Measurements from ENCODE around the gene COL4A2.
"Not testable (repeated sequence)": the region's sequence is repeated elsewhere in the genome, so short reads cannot be mapped to it uniquely, and the experiment has no call there.

Gene COL4A2

GRCh38 chr13:110438776-110439175 lies 131.7 kb downstream of the COL4A2 start:
- DNase-seq (ENCODE audit: low spot score), result no peak

DNA sequence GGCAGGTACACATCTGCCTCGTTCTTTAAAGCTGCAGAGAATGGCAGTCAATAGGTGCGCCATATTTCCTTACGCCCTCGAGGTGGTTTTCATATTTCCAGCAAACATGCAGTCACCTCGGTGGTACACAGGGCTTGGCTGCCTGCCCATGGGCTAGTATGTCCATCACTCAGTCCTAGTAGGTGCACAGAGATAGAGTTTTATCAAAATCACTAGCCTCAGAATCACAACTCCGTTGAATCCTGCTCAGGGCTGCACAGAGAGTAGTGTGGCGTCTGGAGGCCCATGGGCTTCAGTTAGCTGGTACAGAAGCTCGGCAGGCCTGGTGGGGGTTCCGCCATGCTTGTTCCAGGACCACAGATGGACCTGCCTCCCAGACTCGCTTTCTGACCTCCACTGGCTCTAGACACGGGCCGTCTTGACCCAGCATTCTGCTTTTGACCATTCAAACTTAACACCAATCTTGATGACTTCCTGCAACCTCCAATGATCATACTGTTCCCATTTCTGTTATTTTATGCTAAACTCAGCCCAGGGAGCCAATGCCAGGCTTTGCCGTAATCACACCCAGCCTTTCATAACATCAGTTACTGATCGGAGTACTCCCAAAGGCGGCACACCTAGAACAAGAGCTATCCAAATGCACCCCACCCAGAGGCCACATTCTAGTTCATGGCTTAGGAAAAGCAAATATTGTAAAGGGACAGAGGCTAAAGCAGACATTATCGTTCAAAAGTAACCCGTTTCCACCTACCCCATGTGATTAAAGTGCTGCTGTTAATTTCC lies 134.1 kb downstream of the COL4A2 start:
- no peak for DNase-seq (ENCODE audit: low spot score)

- no peak for DNase-seq (ENCODE audit: low spot score)
These were observed 136.0 kb downstream of the COL4A2 start for GRCh38 chr13:110442930-110443621.

DNA sequence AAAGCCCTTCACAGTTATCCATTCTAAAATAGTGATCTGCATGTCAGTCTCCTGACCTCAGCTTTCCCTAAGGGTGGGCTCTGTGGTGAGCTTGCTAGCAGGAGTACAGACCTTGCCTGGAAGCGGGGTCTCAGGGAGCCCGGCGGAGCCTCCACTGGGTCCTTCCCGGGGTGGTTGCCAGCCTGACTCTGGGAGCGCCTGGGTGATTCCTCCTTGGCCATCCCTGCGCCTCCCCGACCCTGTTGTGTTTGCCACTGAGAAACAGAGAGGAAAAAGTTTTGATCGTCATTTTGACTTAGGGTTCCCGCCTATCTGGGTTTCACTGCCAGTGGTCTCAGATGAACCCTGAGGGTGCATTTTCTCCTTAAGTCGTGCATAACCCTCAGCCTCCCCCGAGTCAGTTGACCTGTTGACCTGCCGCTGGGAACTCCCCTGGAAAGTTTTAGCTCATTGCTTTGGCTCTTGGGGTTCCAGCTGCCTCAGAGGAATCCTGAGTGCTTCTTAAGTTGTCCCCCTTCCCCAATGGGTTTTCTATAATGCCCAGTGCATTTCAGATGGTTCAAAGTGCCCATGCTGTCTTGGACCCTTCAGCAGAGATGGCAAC lies 136.6 kb downstream of the COL4A2 start:
- no peak for DNase-seq (ENCODE audit: low spot score)

DNA sequence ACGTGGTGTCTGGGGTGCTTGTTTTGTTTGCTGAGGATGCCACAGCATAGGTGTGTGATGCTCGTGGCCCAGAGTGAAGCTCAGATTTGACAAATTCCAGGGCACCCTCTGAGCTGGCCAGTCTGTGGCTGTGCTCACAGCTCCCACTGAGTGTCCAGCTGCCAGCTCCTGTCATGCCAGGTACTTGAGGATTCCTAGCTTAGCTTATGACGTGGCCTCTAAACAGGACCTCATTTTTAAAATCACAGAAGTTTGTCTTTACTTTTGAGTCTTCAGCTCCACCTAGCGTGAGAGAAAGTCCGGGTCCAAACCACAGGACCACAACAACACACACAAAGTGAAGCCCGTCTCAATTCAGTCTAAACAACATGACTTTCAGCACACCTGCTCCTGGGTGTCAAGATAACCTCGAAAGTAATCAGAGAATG lies 137.2 kb downstream of the COL4A2 start:
- DNase-seq (ENCODE audit: low spot score), result no peak

- DNase-seq (ENCODE audit: low spot score), result no peak
These were observed 138.1 kb downstream of the COL4A2 start for GRCh38 chr13:110445183-110445582.

DNA sequence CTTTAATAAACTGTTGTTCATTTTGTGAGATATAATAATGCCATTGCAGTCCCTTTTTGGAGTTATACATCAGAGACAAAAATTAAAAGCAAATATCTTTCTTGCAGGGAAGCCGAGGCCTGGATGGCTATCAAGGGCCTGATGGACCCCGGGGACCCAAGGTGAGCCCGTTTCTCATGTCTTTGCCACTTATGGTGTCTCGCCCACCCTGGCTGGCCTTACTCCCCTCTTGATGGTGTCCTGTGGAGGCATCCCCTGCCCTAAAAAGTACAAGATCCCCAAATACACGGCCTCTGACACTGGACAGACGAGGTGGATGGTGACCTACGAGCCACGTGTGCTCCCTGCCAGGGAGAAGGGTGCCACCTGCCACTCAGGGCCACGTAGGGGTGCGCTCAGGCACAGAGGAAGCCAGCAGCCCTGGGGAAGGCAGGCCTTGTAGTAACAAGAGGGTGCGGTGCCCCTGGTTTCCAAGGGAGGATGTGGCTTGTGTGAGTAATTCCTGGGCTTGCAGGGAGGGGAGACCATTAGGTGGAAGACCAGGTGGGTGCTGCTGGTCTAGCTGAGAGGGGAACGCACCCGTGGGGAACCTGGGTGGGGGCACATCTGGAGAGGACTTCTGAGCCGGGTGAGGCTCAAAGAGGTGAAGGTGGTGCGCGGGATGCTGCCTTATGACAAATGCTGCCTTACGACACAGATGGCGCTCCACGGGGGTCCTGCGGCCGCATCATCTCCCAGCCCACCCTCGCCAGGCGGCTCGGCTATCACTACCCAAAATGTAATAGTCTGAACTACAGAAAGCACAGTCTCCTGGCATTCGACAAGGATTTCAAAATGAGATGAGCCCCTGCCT lies 138.9 kb downstream of the COL4A2 start:
- DNase-seq (ENCODE audit: low spot score), result no peak

DNA sequence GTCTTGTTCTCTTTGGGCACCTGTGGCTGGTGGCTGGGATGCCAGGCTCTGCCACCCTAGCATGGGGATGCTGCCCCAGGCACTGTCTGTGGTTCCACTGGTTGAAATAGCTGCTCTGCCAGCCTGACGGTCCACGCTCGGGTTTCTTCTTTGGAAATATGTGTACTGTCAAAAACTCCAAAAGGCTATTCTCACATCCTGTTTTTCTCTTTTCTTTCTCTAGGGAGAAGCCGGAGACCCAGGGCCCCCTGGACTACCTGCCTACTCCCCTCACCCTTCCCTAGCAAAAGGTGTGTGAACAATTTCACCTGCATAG lies 139.4 kb downstream of the COL4A2 start:
- DNase-seq (ENCODE audit: low spot score), result no peak

DNA sequence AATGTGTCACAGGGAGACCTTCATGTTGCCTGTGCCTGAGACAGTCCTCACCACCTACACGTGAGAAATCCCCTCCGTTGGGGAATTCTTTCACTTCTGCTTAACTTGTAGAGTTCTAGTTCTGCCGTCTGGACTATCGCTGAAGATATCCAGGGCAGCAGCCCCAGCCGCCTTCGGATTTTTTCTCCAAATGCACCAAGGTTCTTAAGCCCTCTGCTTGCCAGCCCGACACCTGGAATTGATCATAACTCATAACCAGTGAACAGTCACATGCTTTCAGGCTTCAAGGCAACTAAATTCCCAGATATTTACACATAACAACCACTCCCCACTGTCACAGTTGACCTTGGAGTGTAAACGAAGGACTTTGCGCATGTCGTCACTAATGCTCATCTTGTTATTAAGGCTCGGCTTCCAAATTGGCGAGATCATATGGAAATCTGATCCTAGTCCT lies 140.0 kb downstream of the COL4A2 start:
- DNase-seq (ENCODE audit: low spot score), result no peak

GRCh38 chr13:110447801-110448200 lies 140.7 kb downstream of the COL4A2 start:
- no peak for DNase-seq (ENCODE audit: low spot score)

DNA sequence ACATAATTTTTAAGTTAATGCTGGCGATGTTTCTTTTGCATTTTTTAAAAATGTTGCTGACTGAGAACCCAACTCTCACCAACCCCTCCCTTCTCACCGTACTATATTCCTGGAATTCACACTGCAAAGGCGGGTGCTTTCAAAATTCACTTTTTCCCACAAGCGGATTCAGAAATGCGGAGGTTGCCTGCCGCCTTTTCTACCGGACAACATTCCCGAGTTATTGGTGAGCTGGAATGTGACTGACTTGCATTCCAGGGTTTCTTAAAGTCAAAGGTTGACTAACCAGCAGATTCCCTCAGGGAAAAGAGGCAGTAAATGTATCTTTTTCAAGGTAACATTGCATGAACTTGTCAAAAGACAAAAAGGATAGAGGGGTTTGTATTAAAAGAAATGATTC lies 141.1 kb downstream of the COL4A2 start:
- no peak for DNase-seq (ENCODE audit: low spot score)

DNA sequence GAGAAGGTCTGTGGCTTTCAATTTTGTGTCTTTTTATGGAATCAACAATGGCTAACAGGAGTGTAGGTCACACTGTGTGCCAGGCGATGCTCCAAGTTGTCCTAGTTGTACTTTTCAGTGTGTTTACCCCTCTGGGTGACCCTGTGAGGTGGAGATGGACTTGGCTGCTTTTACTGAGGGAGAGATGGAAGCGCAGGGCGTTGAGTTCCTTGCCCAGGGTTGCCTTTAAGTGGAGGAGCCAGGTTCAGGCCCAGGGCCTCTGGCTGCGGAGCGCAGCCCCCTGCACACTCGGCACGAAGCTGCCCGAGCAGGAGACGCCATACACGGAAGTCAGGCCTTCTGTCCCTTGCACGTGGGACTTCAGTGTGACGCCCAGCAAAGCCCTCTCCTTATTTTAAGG lies 141.6 kb downstream of the COL4A2 start:
- DNase-seq (ENCODE audit: low spot score), result no peak

GRCh38 chr13:110449219-110450015 lies 142.3 kb downstream of the COL4A2 start:
- no peak for DNase-seq (ENCODE audit: low spot score)

- no peak for DNase-seq (ENCODE audit: low spot score)
These were observed 143.2 kb downstream of the COL4A2 start for GRCh38 chr13:110450016-110450900.

DNA sequence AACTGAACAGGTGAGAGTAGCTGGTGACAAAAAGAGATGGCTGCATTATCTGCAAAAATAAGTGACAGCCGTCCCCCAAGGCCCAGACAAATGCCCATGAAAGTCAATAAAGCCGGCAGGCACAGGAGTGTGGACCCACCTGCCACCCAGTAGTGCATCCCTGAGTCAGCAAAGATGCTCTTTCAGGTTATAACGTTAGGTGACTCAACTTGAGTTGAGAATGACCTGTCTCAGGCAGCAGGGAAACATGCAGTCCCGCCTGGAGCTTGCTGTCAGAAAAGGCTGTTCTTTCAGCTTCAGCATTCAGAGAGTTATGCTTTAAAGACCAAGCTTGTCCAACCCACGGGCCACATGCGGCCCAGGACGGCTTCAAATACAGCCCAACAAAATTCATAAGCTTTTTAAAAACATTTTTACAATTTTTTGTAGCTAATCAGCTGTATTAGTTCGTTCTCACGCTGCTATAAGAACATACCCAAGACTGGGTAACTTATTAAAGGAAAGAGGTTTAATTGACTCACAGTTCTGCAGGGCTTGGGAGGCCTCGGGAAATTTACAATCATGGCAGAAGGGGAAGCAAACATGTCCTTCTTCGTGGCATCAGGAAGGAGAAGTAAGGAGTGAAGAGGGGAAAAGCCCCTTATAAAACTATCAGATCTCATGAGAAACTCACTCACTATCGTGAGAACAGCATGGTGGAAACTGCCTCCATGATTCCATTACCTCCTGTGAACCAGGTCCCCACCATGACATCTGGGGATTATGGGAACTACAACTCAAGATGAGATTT lies 144.1 kb downstream of the COL4A2 start:
- no peak for DNase-seq (ENCODE audit: low spot score)

DNA sequence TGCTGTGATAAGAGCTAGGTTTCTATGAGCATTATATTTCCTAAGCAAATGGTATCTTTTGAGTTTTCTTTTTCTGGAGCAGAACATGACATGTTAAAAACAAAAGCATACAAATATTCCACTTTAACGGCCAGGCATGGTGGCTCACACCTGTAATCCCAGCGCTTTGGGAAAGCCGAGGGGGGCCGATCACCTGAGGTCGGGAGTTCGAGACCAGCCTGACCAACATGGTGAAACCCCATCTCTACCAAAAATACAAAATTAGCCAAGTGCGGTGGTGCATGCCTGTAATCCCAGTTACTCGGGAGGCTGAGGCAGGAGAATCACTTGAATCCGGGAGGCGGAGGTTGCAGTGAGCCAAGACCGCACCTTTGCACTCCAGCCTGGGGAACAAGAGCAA lies 146.0 kb downstream of the COL4A2 start:
- DNase-seq (ENCODE audit: low spot score), result not testable (repeated sequence)

GRCh38 chr13:110453797-110454196 lies 146.7 kb downstream of the COL4A2 start:
- no peak for DNase-seq (ENCODE audit: low spot score)

GRCh38 chr13:110454227-110454859 lies 147.3 kb downstream of the COL4A2 start:
- no peak for DNase-seq (ENCODE audit: low spot score)

DNA sequence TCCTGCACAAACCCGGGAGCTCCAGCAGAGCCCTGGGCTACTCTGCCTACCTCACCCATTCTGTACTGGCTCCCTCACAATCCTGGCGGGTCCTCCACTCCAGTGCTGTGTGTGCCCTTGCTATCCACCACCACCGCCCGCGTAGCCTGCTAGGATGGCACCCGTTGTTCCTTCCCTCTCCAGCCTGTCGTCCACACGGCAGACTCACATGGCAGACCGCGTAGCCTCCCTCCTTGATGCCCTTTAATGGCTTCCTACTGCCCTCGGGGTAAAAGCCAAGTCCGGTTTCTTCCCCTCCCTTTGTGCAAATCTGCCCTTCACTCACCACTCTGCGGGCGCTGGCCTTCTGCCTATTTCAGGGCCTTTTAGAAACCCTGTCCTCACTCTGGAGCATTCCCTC lies 147.9 kb downstream of the COL4A2 start:
- DNase-seq (ENCODE audit: low spot score), result no peak
